HFFc6 (cell line): ENCODE data around the gene PSMD3. TPM values are rescaled to one million over a fixed set of nuclear protein-coding genes. Genes with fewer than 3 reads are reported as not detected.

ENCODE experiments used
- DNase-seq: peaks from one replicate; pipeline ENCODE4 v3.0.0-alpha.2; 2018
- H3K27ac Mint-ChIP-seq: 2 replicates; pipeline ENCODE4 v1.8.0; 2020; ENCODE audit warnings: mild to moderate bottlenecking, mixed read lengths
- H3K27me3 Mint-ChIP-seq: 2 replicates; pipeline ENCODE4 v1.8.0; 2021; ENCODE audit warnings: mild to moderate bottlenecking, moderate library complexity, mixed read lengths; ENCODE audit not compliant: insufficient read depth
- H3K36me3 Mint-ChIP-seq: 2 replicates; pipeline ENCODE4 v1.8.0; 2021; ENCODE audit warnings: low read depth, mixed read lengths
- H3K4me1 Mint-ChIP-seq: 2 replicates; pipeline ENCODE4 v1.8.0; 2020; ENCODE audit warnings: low read depth, mixed read lengths
- H3K4me3 Mint-ChIP-seq: 2 replicates; pipeline ENCODE4 v1.8.0; 2020; ENCODE audit warnings: mild to moderate bottlenecking, moderate library complexity, mixed read lengths
- H3K9me3 Mint-ChIP-seq: 2 replicates; pipeline ENCODE4 v1.8.0; 2020; ENCODE audit warnings: mild to moderate bottlenecking, mixed read lengths
- CTCF ChIP-seq: fragments of 200-600 bp; sonication (generic); IDR thresholded peaks from 2 replicates; pipeline ENCODE4 v1.5.0; 2021; ENCODE audit warnings: antibody characterized with exemption, mild to moderate bottlenecking
- total RNA-seq, 6 experiments: library from RNA; stranded (reverse); fragmentation: NEBNext Ultra II Directional; extraction: Animal tissue kit (Norgen Biotek cat#: 25700); gene quantifications; 2 replicates in 1 of 6; 3 replicates in 5 of 6; pipeline ENCODE4 v1.2.3, GENCODE V29; 2021

PSMD3 gene
- total RNA-seq, 6 experiments from 2014 or later: 143 to 169 (median 160) TPM

- DNase-seq: no peak
- H3K36me3 Mint-ChIP-seq: peaks cover 18% of the 10 kb centered on the region
- peak overlapping the region; percentile 98 for H3K4me3 Mint-ChIP-seq
- H3K27ac Mint-ChIP-seq: peak overlapping the region; percentile 91
- no peaks in the 10 kb centered on the region for H3K9me3 Mint-ChIP-seq
- peaks cover 36% of the 10 kb centered on the region for H3K4me1 Mint-ChIP-seq
- no peaks in the 10 kb centered on the region; the same call in 1 of the 2 replicates for H3K27me3 Mint-ChIP-seq
- no peak for TF ChIP-seq CTCF
Measured at GRCh38 chr17:39981766-39982375, 1.3 kb downstream of the PSMD3 start.

GRCh38 chr17:39988206-39988810 lies 7.7 kb downstream of the PSMD3 start:
- H3K4me1 Mint-ChIP-seq: no peaks in the 10 kb centered on the region; the same call in 1 of the 2 replicates
- no peaks in the 10 kb centered on the region; the same call in 1 of the 2 replicates for H3K27me3 Mint-ChIP-seq
- H3K4me3 Mint-ChIP-seq: no peak overlapping the region; the same call in 1 of the 2 replicates
- no peak overlapping the region for H3K27ac Mint-ChIP-seq
- H3K36me3 Mint-ChIP-seq: peaks cover 41% of the 10 kb centered on the region
- no peaks in the 10 kb centered on the region for H3K9me3 Mint-ChIP-seq
- DNase-seq: no peak
- TF ChIP-seq CTCF: no peak

GRCh38 chr17:39994448-39994847 lies 13.8 kb downstream of the PSMD3 start:
- peaks cover 10% of the 10 kb centered on the region; the same call in 1 of the 2 replicates for H3K4me1 Mint-ChIP-seq
- no peak overlapping the region for H3K4me3 Mint-ChIP-seq
- H3K27me3 Mint-ChIP-seq: no peaks in the 10 kb centered on the region; the same call in 1 of the 2 replicates
- no peak for TF ChIP-seq CTCF
- no peak for DNase-seq
- H3K9me3 Mint-ChIP-seq: no peaks in the 10 kb centered on the region
- H3K27ac Mint-ChIP-seq: no peak overlapping the region
- H3K36me3 Mint-ChIP-seq: peaks cover 49% of the 10 kb centered on the region

- Mint-ChIP-seq H3K36me3 (peaks cover 44% of the 10 kb centered on the region), H3K4me1 (peaks cover 10% of the 10 kb centered on the region; the same call in 1 of the 2 replicates), H3K27ac (no peak overlapping the region), H3K9me3 (no peaks in the 10 kb centered on the region), H3K27me3 (no peaks in the 10 kb centered on the region; the same call in 1 of the 2 replicates), H3K4me3 (no peak overlapping the region)
- DNase-seq: no peak
- TF ChIP-seq CTCF: no peak
Measured at GRCh38 chr17:39995438-39995837, 14.8 kb downstream of the PSMD3 start.

GRCh38 chr17:39996162-39996561 lies 15.6 kb downstream of the PSMD3 start:
- no peak for TF ChIP-seq CTCF
- Mint-ChIP-seq H3K27me3 (no peaks in the 10 kb centered on the region; the same call in 1 of the 2 replicates), H3K4me1 (peaks cover 10% of the 10 kb centered on the region; the same call in 1 of the 2 replicates), H3K4me3 (no peak overlapping the region), H3K27ac (no peak overlapping the region), H3K36me3 (peaks cover 44% of the 10 kb centered on the region), H3K9me3 (no peaks in the 10 kb centered on the region)
- no peak for DNase-seq
